RPMI8226 (cell line): ENCODE results near the gene ATP13A2.

ENCODE experiments used
- DNase-seq: peaks from one replicate; pipeline ENCODE4 v3.0.0-alpha.2; 2015

Gene ATP13A2, protein sequence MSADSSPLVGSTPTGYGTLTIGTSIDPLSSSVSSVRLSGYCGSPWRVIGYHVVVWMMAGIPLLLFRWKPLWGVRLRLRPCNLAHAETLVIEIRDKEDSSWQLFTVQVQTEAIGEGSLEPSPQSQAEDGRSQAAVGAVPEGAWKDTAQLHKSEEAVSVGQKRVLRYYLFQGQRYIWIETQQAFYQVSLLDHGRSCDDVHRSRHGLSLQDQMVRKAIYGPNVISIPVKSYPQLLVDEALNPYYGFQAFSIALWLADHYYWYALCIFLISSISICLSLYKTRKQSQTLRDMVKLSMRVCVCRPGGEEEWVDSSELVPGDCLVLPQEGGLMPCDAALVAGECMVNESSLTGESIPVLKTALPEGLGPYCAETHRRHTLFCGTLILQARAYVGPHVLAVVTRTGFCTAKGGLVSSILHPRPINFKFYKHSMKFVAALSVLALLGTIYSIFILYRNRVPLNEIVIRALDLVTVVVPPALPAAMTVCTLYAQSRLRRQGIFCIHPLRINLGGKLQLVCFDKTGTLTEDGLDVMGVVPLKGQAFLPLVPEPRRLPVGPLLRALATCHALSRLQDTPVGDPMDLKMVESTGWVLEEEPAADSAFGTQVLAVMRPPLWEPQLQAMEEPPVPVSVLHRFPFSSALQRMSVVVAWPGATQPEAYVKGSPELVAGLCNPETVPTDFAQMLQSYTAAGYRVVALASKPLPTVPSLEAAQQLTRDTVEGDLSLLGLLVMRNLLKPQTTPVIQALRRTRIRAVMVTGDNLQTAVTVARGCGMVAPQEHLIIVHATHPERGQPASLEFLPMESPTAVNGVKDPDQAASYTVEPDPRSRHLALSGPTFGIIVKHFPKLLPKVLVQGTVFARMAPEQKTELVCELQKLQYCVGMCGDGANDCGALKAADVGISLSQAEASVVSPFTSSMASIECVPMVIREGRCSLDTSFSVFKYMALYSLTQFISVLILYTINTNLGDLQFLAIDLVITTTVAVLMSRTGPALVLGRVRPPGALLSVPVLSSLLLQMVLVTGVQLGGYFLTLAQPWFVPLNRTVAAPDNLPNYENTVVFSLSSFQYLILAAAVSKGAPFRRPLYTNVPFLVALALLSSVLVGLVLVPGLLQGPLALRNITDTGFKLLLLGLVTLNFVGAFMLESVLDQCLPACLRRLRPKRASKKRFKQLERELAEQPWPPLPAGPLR

DNA sequence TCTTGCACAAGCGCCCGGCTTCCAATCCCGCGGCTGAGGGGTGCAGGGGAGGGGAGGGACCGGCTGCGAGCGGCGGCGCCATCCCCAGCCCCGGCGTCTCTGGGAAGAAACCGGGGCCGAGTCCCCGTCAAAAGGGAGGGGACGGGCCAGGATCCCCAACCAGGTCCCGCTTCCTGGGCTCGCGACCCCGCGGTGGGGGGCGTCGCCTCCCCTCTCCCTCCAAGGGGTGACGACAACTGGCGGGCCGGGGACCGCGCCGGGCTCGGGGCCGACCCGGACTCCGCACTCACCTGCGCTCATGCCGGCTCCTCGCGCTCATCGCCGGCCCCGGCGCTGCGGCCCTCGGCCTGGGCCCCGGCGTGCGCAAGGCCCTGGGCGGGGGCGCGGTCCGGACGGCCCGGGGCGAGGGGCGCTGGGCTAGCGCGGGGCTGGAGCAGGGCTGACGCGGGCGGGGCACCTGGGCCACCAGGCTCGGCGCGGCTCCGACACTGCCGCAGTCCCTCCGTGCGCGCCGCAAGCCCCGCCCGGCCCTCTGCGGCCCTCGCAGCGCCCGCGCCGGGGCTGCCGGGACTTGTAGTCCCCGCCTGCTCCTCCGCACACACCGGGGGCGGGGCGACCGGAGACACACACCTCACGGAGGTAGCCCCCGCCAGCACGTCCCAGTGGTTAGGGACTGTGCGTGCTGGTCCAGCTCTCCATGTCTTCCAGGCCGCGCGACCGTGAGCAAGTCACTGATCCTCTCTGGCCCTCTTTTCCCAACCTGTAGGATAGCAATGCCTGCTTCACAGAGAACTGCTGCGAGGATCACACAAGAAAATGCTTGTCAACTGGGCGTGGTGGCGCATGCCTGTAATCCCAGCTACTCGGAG, at the start of gene ATP13A2:
Gene ATP13A2 (minus strand): TSS at position 490 of the 869 bp plus-strand sequence. CDS start 190 bp downstream, at position 300.
- DNase-seq = peak; percentile 96

DNA sequence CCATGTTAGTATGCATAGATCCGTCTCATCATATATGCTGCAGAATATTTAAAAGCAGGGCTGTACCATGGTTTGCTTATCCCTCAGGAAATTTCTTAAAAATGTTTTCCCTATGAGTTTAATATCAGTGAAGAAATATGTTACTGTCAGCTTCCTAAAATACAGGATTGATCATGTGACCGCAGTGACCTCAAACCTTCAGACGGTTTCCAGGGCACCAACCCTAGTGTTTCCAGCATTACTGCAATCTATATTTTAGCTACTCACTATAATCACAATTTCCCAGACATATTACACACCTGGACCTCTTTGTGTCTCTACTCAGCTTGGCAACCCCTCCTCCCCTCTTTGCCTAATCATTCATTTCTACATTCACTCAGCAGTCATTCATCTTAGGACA, 49.8 kb upstream of the ATP13A2 start:
- DNase-seq = no peak

DNA sequence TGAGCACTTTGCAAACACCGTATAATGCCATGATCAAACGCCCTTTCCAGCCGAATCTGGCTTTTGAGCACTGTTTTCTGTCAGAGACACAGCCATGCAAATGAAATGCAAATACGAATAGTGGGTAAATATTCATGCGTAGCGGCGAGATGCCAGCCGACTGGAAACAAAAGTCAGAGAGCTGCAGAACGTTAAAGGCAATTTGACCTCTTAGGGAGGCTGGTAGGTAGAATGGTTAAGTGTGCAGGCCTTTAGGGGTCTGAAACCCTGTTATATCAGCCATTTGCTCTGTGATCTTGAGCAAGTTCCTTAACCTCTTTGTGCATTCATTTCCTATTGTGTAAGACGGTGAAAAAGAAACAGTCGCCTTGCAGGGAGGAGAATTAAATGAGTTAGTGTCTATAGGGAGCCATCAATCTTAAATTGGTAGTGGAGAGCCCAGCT, 48.6 kb upstream of the ATP13A2 start:
- DNase-seq = no peak

DNA sequence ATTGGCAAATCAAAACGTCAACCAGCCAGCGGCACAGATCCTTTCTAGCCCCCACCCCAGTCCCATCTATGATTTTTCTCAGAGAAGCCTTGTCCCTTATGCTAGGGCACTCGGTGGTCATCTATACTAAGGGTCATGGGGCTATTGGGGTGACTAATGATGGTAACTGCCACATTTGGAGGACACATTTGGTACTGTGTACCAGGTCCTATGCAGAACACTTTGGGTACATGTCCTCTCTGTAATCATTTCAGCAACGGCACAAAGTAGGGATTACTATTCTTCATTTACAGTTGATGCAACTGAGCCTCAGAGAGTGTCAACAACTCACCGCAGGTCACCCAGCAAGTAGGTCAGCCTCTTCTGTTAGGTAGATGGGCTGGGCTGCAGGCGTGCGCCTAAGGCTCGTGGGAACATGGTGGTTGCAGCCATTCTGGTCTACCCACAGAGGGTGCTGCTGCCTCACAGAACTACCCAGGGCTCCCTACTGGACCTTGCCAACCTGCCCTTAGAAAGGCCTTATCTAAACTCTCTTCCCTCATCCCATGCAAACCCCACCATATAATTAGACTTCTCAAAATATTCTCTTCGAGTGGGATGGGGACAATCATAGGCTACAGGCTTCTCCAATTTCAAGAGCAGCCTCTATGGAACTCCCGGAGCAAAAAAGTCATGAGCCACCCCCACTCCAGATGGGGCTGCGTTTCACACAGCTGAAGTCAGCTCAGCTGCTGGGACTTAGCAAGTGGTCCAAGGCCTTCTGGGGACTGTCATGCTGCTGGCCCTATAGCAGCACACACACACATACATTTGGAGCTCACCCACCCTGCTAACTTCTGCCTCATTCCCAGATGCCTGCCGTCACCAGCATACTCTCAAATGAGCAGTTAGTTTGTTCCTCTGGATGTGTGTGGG, 47.9 kb upstream of the ATP13A2 start:
- peak; percentile 80 for DNase-seq

DNA sequence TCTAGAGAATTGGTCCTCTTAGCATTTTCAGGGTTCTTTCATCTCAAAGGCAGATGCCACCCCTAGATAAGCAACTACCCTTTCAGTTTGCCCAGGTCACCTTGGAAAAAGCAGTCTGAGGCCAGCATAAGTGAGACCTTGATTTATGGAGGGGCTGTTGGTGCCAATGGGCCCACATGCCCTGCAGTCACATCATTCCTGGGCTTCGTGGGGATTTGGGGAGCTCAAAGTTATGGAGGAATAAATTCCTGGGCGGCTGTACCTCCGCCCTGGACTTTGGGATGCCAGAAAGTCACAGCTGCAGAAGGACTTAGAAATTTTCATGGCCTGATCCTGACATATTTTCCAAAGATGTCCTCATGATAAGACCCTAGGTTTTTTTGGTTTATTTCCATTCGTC, 44.8 kb upstream of the ATP13A2 start:
- DNase-seq = no peak

DNA sequence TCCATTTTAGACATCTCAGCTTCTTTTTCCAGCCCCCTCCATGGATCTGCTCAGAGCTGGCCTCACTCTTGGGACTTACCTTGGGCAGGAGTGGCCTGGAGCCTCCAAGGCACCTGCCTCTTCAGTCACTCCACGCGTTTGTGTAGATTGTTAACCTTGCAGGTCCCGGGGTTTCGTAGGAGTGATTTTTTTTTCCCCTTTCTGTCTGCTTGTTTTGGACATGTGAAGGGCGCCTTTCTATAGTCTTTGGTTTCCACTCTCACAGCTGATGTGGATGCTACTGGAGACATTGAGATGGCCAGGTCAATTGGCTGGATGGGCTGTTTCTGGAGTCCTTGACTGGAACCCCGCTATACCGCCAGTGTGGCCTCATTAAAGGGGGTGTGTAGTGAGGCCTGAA, 44.1 kb upstream of the ATP13A2 start:
- no peak for DNase-seq

DNA sequence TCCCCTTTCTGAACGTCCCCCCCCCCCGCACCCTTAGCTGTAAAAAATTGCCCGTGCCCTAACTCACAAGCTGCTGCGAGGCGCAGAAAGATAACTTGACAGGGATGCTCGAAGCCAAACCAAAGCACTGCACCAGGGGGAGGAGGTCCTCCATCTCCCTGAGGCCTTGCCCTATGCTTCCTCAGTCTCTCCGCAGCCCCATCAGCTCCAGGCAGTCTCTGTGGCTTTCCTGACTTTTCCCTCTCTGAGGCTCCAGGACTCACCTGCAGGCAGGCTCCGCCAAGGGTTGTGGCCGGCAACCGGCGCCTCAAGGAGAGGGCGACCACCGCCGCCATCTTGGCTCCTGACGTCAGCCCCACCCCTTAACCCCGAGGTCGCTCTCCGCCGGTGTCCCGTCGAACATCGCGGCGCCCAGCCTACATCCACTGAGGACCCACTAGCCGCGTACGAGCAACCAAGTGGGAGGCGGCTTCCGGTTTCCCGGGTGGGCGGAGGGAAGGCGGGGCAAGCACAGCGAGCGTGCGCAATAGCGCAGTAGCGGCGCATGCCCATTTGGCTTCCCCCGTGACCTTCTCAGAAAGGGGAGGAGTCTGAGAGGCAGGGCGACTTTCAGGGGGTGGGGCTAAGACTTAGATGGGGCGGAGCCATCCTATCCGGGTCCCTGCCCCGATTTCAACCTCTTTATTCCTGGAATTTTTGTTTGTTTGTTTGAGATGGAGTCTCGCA, 42.1 kb upstream of the ATP13A2 start, which contains the start of gene SDHB:
Gene SDHB (minus strand): TSS at position 348 of the 726 bp plus-strand sequence. CDS start 13 bp downstream, at position 335.
- DNase-seq = peak; percentile 99

DNA sequence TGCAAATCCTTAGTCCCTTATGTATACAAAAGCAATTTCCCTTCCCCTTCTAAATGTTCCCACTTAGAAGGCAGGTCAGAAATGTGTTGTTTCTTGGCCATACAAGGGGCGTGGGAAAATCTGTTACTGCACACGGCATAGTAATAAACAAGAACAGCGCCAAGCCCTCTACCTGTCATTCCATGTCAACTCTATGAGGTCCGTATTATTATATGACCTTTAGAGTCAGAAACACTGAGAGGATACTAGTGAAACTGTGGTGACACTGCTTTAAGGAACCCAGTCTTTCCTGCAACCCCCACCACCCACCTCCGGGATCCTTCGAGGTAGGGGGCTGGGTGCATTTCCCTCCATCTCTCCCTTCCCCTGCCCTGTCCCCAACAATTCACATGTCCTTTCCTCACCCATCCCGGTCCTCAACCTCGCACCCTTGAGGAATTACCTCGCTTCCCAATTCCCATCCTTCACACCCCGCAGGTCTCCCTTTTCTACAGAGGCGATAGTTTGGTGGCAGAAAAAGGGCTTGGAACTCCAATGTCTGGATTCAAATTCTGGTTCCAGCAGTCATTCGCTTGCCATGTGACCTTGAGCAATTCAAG, 41.5 kb upstream of the ATP13A2 start:
- DNase-seq = peak; percentile 31

DNA sequence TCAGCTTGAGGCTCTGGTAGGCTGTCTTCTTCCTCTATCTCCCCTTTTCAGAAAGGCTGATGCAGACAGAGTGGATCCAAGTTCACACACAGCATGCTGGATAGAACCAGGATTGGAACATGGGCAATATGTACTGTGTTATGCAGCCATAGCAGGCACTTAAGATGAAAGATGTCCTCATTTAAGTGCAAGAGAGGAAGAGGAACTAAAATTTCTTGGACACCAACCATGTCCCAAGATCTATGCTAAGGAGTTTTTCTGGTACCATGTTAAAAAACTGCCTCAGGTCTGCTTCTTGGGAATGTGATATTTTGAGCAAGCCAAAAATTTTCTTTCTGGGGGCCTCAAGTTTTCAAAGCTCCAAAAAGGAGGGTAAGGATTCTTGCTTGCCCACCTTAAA, 40.9 kb upstream of the ATP13A2 start:
- no peak for DNase-seq

DNA sequence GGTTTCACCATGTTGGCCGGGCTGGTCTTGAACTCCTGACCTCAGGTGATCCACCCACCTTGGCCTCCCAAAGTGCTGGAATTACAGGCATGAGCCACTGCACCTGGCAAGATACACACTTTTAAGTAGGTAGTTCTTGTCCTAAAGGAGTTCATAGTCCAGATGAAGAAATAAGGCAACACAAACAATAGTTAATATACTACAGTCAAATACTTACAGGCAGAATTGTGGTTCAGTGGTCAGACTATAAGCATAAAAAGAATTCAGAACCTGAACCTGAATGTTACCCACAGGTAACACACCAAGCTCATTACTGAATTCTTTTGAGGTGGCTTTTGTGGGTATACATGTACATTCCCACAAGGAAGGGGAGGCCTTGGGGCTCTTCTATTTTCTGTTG, 40.3 kb upstream of the ATP13A2 start:
- DNase-seq = no peak

DNA sequence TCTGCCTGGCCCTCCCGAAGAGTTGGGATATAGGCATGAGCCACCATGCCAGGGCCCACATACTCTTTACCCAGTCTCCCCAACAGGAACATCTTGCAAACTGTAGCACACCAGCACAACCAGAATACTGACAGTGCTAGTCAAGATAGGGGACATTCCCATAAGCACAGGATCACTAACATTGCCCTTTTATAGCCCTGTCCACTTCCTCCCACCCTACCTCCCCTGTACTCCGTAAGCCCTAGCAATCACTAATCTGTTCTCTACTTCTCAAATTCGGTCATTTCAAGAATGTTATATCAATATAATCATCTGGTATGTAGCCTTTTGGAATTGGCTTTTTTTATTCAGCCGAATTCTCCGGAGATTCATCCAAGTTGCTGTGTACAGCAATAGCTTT, 36.2 kb upstream of the ATP13A2 start:
- no peak for DNase-seq

DNA sequence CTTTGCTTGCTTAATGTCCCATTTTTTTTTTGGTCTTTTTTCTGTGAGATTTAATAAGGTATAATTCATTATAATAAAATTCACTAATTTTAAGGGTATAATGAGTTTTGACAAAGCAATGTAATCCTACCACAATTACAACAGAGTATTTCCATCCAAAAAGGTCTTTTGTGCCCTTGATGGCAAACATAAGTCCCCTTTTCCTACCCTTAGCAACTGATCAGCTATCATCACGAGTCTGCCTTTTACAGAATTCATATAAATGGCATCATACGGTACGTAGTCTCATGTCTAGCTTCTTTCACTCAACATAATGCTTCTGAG, 34.6 kb upstream of the ATP13A2 start:
- no peak for DNase-seq

DNA sequence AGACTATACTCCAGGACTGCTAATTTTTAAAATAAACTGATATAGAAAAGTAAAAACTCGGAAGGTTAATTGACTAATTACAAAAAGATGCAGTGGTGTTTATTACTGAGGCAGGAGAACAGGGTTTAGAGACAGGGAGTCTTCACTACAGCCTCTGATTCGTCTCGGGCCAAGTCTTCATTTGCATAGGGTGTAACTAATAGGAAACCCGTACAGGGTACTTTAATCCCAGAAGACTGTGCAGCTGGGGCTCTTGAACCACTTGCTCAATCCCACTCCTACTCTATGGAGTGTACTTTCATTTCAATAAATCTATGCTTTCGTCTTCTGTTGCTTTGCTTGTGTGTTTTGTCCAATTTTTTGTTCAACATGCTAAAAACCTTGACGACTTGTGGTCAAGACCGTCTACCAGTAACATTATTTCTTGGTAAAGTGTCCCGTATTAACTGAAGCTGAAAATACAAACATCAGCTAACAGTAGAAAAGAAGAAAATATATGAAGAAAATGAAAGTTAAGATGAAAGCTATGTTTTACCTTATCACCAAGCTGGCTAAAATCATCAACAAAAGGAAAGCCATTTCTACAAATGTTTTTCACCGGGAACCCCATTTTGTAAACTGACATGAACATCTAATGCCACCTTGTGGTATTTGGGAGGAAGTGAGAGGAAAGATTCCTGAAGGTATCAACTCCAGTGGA, 34.1 kb upstream of the ATP13A2 start:
- peak; percentile 41 for DNase-seq

DNA sequence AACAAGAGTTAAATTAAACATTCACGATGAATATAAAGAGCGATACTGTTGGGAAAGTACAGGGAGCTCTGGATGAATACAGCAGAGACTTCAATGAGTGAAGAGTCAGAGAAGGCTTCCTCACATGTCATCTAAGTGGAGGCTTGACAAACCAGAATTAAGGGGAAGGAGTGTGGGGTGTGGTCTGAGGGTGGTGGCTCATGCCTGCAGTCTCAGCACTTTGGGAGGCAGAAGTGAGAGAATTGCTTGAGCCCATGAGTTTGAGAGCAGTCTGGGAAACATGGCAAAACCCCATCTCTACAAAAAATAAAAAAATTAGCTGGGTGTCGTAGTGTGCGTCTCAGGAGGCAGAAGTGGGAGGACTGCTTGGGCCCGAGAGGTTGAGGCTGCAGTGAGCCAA, 33.4 kb upstream of the ATP13A2 start:
- peak; percentile 32 for DNase-seq

DNA sequence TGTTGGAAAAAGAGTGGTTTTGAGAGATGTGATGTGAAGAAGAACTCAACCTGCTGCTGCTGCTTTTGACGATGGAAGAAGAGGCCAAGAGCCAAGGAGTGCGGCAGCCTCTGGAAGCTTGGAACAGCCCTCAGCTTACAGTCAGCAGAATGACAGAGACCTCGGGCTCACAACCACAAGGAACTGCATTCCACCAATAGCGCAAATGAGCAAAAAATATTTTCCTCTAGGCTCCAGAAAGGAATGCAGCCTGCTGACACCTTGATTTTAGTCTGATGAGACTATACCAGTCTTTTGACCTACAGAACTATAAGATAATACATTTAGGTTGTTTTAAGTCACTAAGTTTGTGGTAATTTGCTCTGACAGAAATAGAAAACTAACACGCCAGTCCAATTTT, 31.9 kb upstream of the ATP13A2 start:
- DNase-seq = no peak

DNA sequence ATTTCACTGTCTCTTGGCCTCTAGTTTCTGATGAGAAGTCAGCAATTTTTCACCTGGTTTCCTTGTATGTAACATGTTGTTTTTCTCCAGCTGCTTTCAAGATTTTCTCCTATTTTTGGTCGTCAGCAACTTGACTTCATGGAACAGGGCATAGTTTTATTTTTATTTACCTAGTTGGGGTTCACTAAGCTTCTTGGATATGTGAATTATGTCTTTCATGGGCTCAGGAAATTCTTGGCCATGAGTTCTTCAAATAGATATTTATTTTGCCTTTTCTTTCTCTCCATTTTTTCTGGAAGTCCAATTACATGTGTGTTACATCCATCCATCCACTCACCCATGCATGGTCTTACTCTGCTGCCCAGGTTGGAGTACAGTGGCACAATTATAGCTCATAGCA, 28.4 kb upstream of the ATP13A2 start:
- DNase-seq = no peak

DNA sequence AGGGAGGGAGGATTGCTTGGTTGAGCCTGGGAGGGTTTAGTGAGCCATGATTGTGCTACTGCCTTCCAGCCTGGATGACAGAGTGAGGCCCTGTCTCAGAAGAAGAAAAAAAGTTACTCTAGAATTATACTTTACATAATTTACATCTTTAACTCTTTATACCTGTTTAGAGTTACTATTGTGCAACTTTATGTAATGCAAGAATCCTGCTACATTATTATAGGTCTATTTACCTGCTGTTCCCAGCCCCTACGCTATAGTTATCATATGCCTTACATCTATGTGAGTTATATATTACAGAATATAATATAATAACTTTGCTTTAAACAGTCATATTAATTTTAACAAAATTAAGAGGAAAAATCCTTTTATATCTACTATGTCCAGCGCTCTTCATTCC, 27.8 kb upstream of the ATP13A2 start:
- no peak for DNase-seq

DNA sequence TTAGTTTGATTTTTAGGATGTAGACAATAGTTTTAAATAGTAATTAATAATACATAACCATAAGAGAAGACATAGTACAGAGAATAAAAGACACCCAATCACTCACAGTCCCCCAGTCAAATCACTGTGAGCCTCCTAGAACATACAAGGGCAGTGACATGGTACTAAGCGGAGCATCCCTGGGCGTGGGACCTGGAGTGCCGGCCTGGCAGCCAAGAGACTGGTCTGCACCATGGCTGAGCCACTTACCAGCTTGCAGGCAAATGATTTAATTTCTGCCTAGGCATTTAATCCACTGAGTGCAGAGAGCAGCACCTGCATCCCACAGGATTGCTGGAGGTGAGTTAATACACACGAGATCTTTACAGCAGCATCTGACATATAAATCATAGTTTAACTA, 21.8 kb upstream of the ATP13A2 start:
- DNase-seq = no peak

DNA sequence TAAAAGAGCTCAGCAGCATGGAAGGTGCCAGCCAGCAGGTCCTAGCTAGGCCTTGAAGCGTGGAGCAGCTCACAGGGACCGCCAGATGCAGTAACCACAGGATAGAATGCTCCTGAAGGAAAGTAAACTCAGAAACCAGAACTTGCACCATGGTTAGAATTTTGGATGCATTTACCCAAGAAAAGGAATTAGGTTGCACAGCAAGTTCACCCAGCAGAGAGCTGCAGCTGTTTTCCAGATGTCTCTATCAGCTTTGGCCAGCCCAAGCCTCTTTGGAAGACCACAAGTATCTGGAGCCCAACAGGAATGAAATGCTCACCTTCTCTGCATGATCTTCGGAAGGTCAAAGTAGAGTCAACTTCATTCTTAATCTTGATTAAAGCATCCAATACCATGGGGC, 21.0 kb upstream of the ATP13A2 start:
- no peak for DNase-seq
